Measurements from ENCODE around the gene ITGB5.

Gene ITGB5

GRCh38 chr3:124763206-124763605, 124.0 kb downstream of the ITGB5 start:
- no peak for ATAC-seq (ENCODE audit: low read depth)
- Histone ChIP-seq H3K4me3 (ENCODE audit: severe bottlenecking) (no peak overlapping the region), H3K36me3 (ENCODE audit: low read depth) (peaks cover 14% of the 10 kb centered on the region), H3K27ac (ENCODE audit: poor library complexity, severe bottlenecking) (no peak overlapping the region), H3K9me3 (ENCODE audit: severe bottlenecking) (no peaks in the 10 kb centered on the region), H3K4me1 (ENCODE audit: insufficient read depth, poor library complexity, severe bottlenecking) (no peaks in the 10 kb centered on the region), H3K27me3 (ENCODE audit: insufficient read depth, poor library complexity, severe bottlenecking) (no peaks in the 10 kb centered on the region)
- DNase-seq (ENCODE audit: low spot score), result no peak
- TF ChIP-seq CTCF (IDR thresholded peaks at IDR 0.05; ENCODE audit: poor library complexity, severe bottlenecking), result no peak

- H3K36me3 ChIP-seq (ENCODE audit: low read depth), result peaks cover 13% of the 10 kb centered on the region; the same call in 1 of the 2 replicates
- H3K4me3 ChIP-seq (ENCODE audit: severe bottlenecking), result no peak overlapping the region
- H3K9me3 ChIP-seq (ENCODE audit: severe bottlenecking), result no peaks in the 10 kb centered on the region
- TF ChIP-seq CTCF (IDR thresholded peaks at IDR 0.05; ENCODE audit: poor library complexity, severe bottlenecking), result no peak
- no peak overlapping the region for H3K27ac ChIP-seq (ENCODE audit: poor library complexity, severe bottlenecking)
- H3K4me1 ChIP-seq (ENCODE audit: insufficient read depth, poor library complexity, severe bottlenecking), result no peaks in the 10 kb centered on the region
- no peak for DNase-seq (ENCODE audit: low spot score)
- no peaks in the 10 kb centered on the region for H3K27me3 ChIP-seq (ENCODE audit: insufficient read depth, poor library complexity, severe bottlenecking)
- ATAC-seq (ENCODE audit: low read depth), result no peak
These were observed 124.5 kb downstream of the ITGB5 start for GRCh38 chr3:124762661-124763011.

GRCh38 chr3:124761935-124762660, 125.1 kb downstream of the ITGB5 start:
- Histone ChIP-seq H3K4me3 (ENCODE audit: severe bottlenecking) (no peak overlapping the region), H3K9me3 (ENCODE audit: severe bottlenecking) (no peaks in the 10 kb centered on the region), H3K4me1 (ENCODE audit: insufficient read depth, poor library complexity, severe bottlenecking) (no peaks in the 10 kb centered on the region), H3K36me3 (ENCODE audit: low read depth) (peaks cover 12% of the 10 kb centered on the region; the same call in 1 of the 2 replicates), H3K27me3 (ENCODE audit: insufficient read depth, poor library complexity, severe bottlenecking) (no peaks in the 10 kb centered on the region), H3K27ac (ENCODE audit: poor library complexity, severe bottlenecking) (no peak overlapping the region)
- DNase-seq (ENCODE audit: low spot score) (no peak), ATAC-seq (ENCODE audit: low read depth) (no peak)
- no peak for TF ChIP-seq CTCF (IDR thresholded peaks at IDR 0.05; ENCODE audit: poor library complexity, severe bottlenecking)

GRCh38 chr3:124761250-124761796, 125.8 kb downstream of the ITGB5 start:
- peak; percentile 96 for TF ChIP-seq CTCF (IDR thresholded peaks at IDR 0.05; ENCODE audit: poor library complexity, severe bottlenecking)
- Histone ChIP-seq H3K4me3 (ENCODE audit: severe bottlenecking) (no peak overlapping the region), H3K27ac (ENCODE audit: poor library complexity, severe bottlenecking) (no peak overlapping the region), H3K9me3 (ENCODE audit: severe bottlenecking) (no peaks in the 10 kb centered on the region), H3K4me1 (ENCODE audit: insufficient read depth, poor library complexity, severe bottlenecking) (no peaks in the 10 kb centered on the region), H3K36me3 (ENCODE audit: low read depth) (peaks cover 9% of the 10 kb centered on the region; the same call in 1 of the 2 replicates), H3K27me3 (ENCODE audit: insufficient read depth, poor library complexity, severe bottlenecking) (no peaks in the 10 kb centered on the region)
- no peak for DNase-seq (ENCODE audit: low spot score)
- ATAC-seq (ENCODE audit: low read depth), result peak; percentile 63

- Histone ChIP-seq H3K27ac (ENCODE audit: poor library complexity, severe bottlenecking) (no peak overlapping the region), H3K9me3 (ENCODE audit: severe bottlenecking) (no peaks in the 10 kb centered on the region), H3K27me3 (ENCODE audit: insufficient read depth, poor library complexity, severe bottlenecking) (no peaks in the 10 kb centered on the region), H3K4me3 (ENCODE audit: severe bottlenecking) (no peak overlapping the region), H3K4me1 (ENCODE audit: insufficient read depth, poor library complexity, severe bottlenecking) (no peaks in the 10 kb centered on the region), H3K36me3 (ENCODE audit: low read depth) (peaks cover 9% of the 10 kb centered on the region; the same call in 1 of the 2 replicates)
- DNase-seq (ENCODE audit: low spot score), result no peak
- peak; percentile 47; the same call in 2 of the 3 replicates for ATAC-seq (ENCODE audit: low read depth)
- no peak for TF ChIP-seq CTCF (IDR thresholded peaks at IDR 0.05; ENCODE audit: poor library complexity, severe bottlenecking)
These were observed 126.6 kb downstream of the ITGB5 start for GRCh38 chr3:124760601-124761000.
